NT2/D1 (cell line): ENCODE data around the gene CFAP52.
"Not testable (repeated sequence)": the region's sequence is repeated elsewhere in the genome, so short reads cannot be mapped to it uniquely, and the experiment has no call there.

Source experiments
- DNase-seq: peaks from one replicate; pipeline ENCODE4 v3.0.0-alpha.2; 2011; ENCODE audit warnings: low read depth, low spot score
- H3K27me3 ChIP-seq: 2 replicates; pipeline ENCODE4 v1.6.0; 2011; ENCODE audit warnings: mild to moderate bottlenecking; ENCODE audit not compliant: insufficient read length, insufficient read depth
- H3K36me3 ChIP-seq: 2 replicates; pipeline ENCODE4 v1.6.1; 2011; ENCODE audit warnings: mild to moderate bottlenecking, low read length, mixed read lengths; ENCODE audit not compliant: insufficient read depth, insufficient read length
- H3K4me1 ChIP-seq: 2 replicates; pipeline ENCODE4 v1.5.1; 2011; ENCODE audit not compliant: insufficient read depth, insufficient read length
- H3K4me3 ChIP-seq: 2 replicates; pipeline ENCODE4 v1.5.1; 2011; ENCODE audit warnings: low read depth; ENCODE audit not compliant: insufficient read length
- H3K9ac ChIP-seq: 2 replicates; pipeline ENCODE4 v1.6.0; 2011; ENCODE audit warnings: low read depth; ENCODE audit not compliant: insufficient read length
- H3K9me3 ChIP-seq: 2 replicates; pipeline ENCODE4 v1.5.1; 2011; ENCODE audit warnings: mild to moderate bottlenecking, low read length; ENCODE audit not compliant: insufficient read depth
- SUZ12 ChIP-seq: IDR thresholded peaks from 2 replicates; pipeline ENCODE4 v1.6.1; 2011; ENCODE audit not compliant: insufficient read length, insufficient read depth; ENCODE audit errors: extremely low read depth
- YY1 ChIP-seq: IDR thresholded peaks from 2 replicates; pipeline ENCODE4 v1.6.1; 2011; ENCODE audit not compliant: insufficient read length, insufficient read depth
- ZNF274 ChIP-seq: IDR thresholded peaks from 2 replicates; pipeline ENCODE4 v1.6.1; 2011; ENCODE audit warnings: mild to moderate bottlenecking, low read depth, low read length

The CFAP52 gene

GRCh38 chr17:9658593-9659211 lies 82.3 kb downstream of the CFAP52 start:
- Histone ChIP-seq H3K9ac (no peak overlapping the region), H3K9me3 (no peaks in the 10 kb centered on the region), H3K4me1 (no peaks in the 10 kb centered on the region), H3K27me3 (no peaks in the 10 kb centered on the region), H3K36me3 (no peaks in the 10 kb centered on the region), H3K4me3 (no peak overlapping the region)
- TF ChIP-seq SUZ12 (no peak), YY1 (no peak)
- no peak for DNase-seq

GRCh38 chr17:9661027-9661426 lies 84.6 kb downstream of the CFAP52 start:
- no peak for DNase-seq
- Histone ChIP-seq H3K4me1 (no peaks in the 10 kb centered on the region), H3K36me3 (peaks cover 3% of the 10 kb centered on the region), H3K9ac (no peak overlapping the region), H3K4me3 (no peak overlapping the region), H3K9me3 (no peaks in the 10 kb centered on the region), H3K27me3 (no peaks in the 10 kb centered on the region)
- TF ChIP-seq SUZ12 = no peak
- no peak for TF ChIP-seq YY1
- TF ChIP-seq ZNF274 = no peak

GRCh38 chr17:9663511-9663910 lies 87.1 kb downstream of the CFAP52 start:
- H3K4me3 ChIP-seq, DNase-seq, H3K36me3 ChIP-seq, H3K9me3 ChIP-seq, H3K27me3 ChIP-seq, H3K4me1 ChIP-seq, H3K9ac ChIP-seq: not testable (repeated sequence)

GRCh38 chr17:9666461-9667050 lies 90.1 kb downstream of the CFAP52 start:
- no peak overlapping the region for H3K9ac ChIP-seq
- H3K27me3 ChIP-seq = no peaks in the 10 kb centered on the region
- peaks cover 2% of the 10 kb centered on the region for H3K4me1 ChIP-seq
- no peaks in the 10 kb centered on the region for H3K9me3 ChIP-seq
- H3K36me3 ChIP-seq = peaks cover 3% of the 10 kb centered on the region
- TF ChIP-seq SUZ12 = no peak
- no peak for TF ChIP-seq ZNF274
- TF ChIP-seq YY1 = no peak
- no peak overlapping the region for H3K4me3 ChIP-seq
- DNase-seq = no peak

- peaks cover 3% of the 10 kb centered on the region for H3K36me3 ChIP-seq
- no peaks in the 10 kb centered on the region for H3K9me3 ChIP-seq
- no peak for TF ChIP-seq YY1
- no peak for TF ChIP-seq SUZ12
- no peak for TF ChIP-seq ZNF274
- DNase-seq = no peak
- peaks cover 2% of the 10 kb centered on the region for H3K4me1 ChIP-seq
- H3K9ac ChIP-seq = no peak overlapping the region
- no peak overlapping the region for H3K4me3 ChIP-seq
- no peaks in the 10 kb centered on the region for H3K27me3 ChIP-seq
These were observed 92.1 kb downstream of the CFAP52 start for GRCh38 chr17:9668517-9668916.

- Histone ChIP-seq H3K4me3 (no peak overlapping the region), H3K36me3 (peaks cover 3% of the 10 kb centered on the region), H3K9me3 (no peaks in the 10 kb centered on the region), H3K4me1 (peaks cover 2% of the 10 kb centered on the region), H3K27me3 (no peaks in the 10 kb centered on the region), H3K9ac (no peak overlapping the region)
- DNase-seq = no peak
- TF ChIP-seq ZNF274 (no peak), YY1 (no peak), SUZ12 (no peak)
These were observed 93.1 kb downstream of the CFAP52 start for GRCh38 chr17:9669551-9670008.

GRCh38 chr17:9670596-9670995 lies 94.2 kb downstream of the CFAP52 start:
- Histone ChIP-seq H3K9me3 (no peaks in the 10 kb centered on the region), H3K4me3 (no peak overlapping the region), H3K9ac (no peak overlapping the region), H3K27me3 (no peaks in the 10 kb centered on the region), H3K4me1 (peaks cover 2% of the 10 kb centered on the region), H3K36me3 (peaks cover 5% of the 10 kb centered on the region)
- DNase-seq = no peak
- TF ChIP-seq ZNF274 = no peak
- TF ChIP-seq SUZ12 = no peak
- TF ChIP-seq YY1 = no peak

- Histone ChIP-seq H3K36me3 (peaks cover 2% of the 10 kb centered on the region), H3K27me3 (no peaks in the 10 kb centered on the region), H3K9me3 (no peaks in the 10 kb centered on the region), H3K9ac (no peak overlapping the region), H3K4me3 (no peak overlapping the region), H3K4me1 (peaks cover 2% of the 10 kb centered on the region)
- DNase-seq = no peak
- TF ChIP-seq ZNF274 = no peak
- TF ChIP-seq YY1 = no peak
- TF ChIP-seq SUZ12 = no peak
These were observed 95.1 kb downstream of the CFAP52 start for GRCh38 chr17:9671559-9671958.
